Mammary epithelial cell (primary cell): ENCODE data around the gene SNX30.

Source experiments
- EZH2 ChIP-seq: IDR thresholded peaks from 2 replicates; pipeline ENCODE4 v1.6.1; 2012; ENCODE audit warnings: low read length, inconsistent platforms, borderline replicate concordance
- TF ChIP-seq, protein P1 (sequence below), 2 donors: IDR thresholded peaks in 1 of 2; conservative IDR thresholded peaks in 1 of 2; 2 replicates each; pipeline ENCODE4 v1.5.1; 2011 to 2012; ENCODE audit warnings: inconsistent platforms in 2 of 2, low read length in 2 of 2, mild to moderate bottlenecking in 2 of 2, control low read depth in 1 of 2, low read depth in 1 of 2; ENCODE audit not compliant: insufficient read depth in 1 of 2; ENCODE audit errors: extremely low read depth in 1 of 2

DNA sequence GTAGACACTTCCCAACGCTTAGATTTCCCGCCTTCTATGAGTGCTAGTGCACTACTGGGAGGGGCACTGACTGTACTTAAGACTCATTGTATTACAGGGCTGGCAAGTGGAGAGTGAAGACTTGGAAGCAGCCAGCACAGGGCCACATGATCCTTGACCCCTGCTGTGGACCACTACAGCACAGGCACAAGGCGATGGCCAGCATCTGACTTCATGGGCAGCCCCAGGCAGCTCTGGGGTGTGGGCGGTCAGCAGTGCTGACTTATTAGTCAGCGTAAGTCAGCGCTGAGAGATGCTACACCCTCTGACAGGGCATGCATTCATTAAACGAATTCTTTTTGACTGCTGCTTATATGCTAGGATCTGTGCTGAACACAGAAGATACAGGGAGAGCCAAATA is 130.8 kb downstream of the SNX30 start:
- TF ChIP-seq, protein P1, sequence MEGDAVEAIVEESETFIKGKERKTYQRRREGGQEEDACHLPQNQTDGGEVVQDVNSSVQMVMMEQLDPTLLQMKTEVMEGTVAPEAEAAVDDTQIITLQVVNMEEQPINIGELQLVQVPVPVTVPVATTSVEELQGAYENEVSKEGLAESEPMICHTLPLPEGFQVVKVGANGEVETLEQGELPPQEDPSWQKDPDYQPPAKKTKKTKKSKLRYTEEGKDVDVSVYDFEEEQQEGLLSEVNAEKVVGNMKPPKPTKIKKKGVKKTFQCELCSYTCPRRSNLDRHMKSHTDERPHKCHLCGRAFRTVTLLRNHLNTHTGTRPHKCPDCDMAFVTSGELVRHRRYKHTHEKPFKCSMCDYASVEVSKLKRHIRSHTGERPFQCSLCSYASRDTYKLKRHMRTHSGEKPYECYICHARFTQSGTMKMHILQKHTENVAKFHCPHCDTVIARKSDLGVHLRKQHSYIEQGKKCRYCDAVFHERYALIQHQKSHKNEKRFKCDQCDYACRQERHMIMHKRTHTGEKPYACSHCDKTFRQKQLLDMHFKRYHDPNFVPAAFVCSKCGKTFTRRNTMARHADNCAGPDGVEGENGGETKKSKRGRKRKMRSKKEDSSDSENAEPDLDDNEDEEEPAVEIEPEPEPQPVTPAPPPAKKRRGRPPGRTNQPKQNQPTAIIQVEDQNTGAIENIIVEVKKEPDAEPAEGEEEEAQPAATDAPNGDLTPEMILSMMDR (conservative IDR thresholded peaks at IDR 0.05 in 1 of 2, IDR thresholded peaks at IDR 0.05 in 1 of 2; ENCODE audit: extremely low read depth in 1 of 2, insufficient read depth in 1 of 2, low read depth in 1 of 2, low read length in 2 of 2): no peak
- no peak for TF ChIP-seq EZH2
